Stimulated activated CD4-positive, alpha-beta T cell treated with anti-CD3 and anti-CD28 coated beads, Interleukin-1b, Interleukin-23, amount 100 ng/mL, for 1 hour (primary cell): ENCODE data around the gene YEATS4.

ENCODE experiments used
- DNase-seq, 2 donors: peaks; one replicate each; pipeline ENCODE4 v3.0.0-alpha.2; 2020; ENCODE audit warnings: low read depth in 2 of 2

Gene YEATS4

DNA sequence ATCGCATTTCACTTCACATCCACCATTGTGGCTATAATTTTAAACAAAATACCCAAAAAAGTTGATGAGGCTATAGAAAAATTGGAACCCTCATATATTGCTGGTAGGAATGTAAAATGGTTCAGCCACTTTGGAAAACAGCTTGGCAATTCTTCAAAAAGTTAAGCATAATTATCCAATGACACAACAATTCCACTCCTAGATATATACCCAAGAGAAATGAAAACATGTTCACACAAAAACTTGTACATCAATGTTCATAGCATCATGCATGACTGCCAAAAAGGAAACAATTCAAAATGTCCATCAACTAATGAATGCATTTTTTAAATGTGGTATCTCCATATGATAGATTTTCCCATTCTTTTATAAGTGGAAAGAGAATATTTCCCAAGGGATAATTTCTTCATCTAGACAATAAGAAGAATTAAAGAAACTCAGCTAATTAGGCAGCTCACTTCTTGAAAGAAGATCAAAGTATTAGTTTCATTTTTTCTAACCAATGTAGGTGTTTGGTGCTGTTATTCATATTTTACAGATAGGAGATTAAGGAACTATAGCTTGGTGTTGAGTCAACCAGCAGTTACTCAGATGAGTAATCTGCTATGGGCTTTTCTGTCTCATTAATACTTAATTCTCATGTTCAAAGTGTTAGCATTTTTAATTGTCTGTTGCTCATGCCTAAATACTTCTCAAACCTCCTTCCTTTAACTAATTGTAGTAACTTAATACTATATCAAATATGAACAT is 32.8 kb downstream of the YEATS4 start:
- DNase-seq: no peak

GRCh38 chr12:69396041-69396440 is 36.5 kb downstream of the YEATS4 start:
- no peak for DNase-seq

- no peak for DNase-seq
These were observed 37.4 kb downstream of the YEATS4 start for GRCh38 chr12:69396963-69397362.

DNA sequence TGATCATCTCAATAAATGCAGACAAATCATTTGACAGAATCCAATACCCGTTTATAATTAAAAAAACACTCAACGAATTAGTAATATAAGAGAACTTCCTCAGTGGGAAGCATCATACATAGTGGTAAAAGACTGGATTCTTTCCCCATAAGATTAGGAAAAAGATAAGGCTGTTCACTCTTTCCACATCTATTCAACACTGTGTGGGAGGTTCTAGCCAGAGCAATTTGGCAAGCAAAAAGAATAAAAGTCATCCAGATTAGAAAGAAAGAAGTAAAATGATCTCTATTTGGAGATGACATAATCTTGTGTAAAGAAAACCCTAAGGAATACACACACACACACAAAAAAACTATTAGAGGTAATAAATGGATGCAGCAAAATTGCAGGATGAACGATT is 38.4 kb downstream of the YEATS4 start:
- DNase-seq: no peak

- DNase-seq: no peak
These were observed 42.4 kb downstream of the YEATS4 start for GRCh38 chr12:69401940-69402339.

GRCh38 chr12:69404851-69405565 is 45.5 kb downstream of the YEATS4 start:
- no peak for DNase-seq

DNA sequence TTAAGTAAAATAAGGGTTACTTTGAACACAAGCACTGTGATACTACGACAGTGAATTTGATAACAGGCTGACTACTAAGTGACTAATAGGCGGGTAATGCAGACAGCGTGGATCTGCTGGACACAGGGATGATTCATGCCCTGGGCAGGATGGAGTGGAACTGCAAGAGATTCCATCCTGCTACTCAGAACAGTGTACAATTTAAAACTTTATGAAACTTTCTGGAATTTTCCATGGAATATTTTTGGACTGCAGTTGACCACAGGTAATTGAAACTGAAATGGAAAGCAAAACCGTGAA is 46.0 kb downstream of the YEATS4 start:
- DNase-seq: no peak

DNA sequence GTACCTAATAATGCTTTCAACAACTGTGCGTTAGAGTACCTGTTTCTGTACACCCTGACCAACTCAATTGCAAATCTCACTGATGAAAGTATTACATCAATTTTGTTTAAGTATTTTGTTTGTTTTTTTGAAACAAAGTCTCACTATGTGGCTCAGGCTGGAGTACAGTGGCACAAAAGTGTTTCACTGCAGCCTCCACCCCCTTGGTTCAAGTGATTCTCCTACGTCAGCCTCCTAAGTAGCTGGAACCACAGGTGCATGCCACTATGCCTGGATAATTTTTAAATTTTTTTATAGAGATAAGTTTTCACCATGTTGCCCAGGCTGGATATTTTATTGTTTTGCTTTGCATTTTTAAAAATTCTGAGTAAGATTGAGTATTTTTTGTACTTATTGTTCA is 46.7 kb downstream of the YEATS4 start:
- DNase-seq: no peak

GRCh38 chr12:69410571-69410970 is 51.0 kb downstream of the YEATS4 start:
- no peak for DNase-seq

GRCh38 chr12:69412655-69413054 is 53.1 kb downstream of the YEATS4 start:
- no peak for DNase-seq

DNA sequence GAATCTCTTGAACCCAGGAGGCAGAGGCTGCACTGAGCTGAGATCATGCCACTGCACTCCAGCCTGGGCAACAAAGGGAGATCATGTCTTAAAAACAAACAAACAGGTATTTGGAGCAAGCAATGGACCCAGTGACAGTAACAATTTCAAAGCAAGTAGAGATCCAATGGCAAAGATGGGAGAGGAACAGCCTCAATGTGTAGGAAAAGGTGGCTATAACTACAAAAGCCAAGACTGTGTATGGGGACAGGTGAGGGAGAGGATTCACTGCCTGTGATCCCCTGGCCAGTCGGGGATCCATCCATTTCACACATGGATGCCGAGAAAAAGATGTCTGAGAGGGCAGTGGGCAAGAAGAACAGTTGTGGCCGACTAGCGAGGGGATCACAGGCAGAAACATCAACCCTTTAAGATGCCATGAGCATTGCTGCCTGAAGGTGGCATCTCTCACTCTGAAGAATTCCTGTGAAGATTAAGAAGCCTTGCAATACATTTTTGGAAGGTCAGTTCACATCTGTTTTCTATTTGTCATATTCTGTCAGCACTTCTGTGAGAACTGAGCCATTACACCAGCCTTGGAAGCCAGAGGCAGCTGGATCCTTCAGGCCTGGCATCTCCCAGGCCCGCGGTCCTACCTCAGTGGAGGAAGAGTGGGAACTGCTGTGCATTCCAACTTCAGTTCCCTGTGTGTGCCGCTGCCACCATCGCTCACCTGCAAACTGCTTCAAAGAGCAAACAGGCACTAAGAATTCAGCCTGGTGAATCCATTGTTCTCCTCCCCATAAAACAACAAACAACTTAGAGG is 56.1 kb downstream of the YEATS4 start:
- DNase-seq: no peak

GRCh38 chr12:69417231-69417630 is 57.7 kb downstream of the YEATS4 start:
- no peak for DNase-seq

DNA sequence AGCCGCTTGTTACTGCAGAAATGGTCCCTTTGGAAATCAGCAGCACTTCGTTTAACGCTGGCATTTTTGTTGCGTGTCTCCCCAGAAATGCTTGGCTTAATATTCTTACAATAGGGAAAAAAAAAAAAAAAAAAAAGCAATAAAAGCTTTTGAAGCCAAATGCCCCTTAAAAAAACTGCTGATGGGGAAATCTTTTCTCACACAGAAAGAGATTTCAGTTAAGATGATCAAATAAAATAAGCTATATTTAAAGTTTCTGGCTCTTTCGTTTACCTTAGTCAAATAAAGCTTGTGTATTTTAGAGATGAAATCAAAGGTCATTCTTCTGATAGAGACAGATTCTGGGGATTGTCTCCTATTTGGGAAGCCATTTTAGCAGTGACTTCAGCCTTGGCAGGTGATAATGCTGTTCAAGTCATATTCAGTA is 58.2 kb downstream of the YEATS4 start:
- no peak for DNase-seq

- DNase-seq: no peak
These were observed 60.2 kb downstream of the YEATS4 start for GRCh38 chr12:69419701-69420100.

DNA sequence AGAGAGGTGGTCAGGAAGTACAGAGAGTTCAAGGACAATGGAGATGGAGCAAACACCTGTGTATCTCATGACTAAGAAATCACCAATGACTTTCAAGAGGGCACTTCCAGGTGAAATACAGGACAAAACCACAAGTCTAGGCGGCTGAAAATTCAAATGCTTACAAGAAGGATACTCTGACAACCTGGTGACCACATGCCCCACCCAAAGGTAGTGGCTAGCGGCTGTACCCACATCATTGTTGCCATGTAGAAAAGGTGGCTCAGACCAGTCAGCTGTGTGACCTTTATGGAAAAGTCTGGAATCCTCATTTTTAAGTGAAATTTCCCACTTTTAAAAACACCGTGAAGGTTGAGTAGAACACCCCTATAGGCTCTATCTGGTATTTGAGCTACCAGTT is 62.0 kb downstream of the YEATS4 start:
- DNase-seq: no peak

DNA sequence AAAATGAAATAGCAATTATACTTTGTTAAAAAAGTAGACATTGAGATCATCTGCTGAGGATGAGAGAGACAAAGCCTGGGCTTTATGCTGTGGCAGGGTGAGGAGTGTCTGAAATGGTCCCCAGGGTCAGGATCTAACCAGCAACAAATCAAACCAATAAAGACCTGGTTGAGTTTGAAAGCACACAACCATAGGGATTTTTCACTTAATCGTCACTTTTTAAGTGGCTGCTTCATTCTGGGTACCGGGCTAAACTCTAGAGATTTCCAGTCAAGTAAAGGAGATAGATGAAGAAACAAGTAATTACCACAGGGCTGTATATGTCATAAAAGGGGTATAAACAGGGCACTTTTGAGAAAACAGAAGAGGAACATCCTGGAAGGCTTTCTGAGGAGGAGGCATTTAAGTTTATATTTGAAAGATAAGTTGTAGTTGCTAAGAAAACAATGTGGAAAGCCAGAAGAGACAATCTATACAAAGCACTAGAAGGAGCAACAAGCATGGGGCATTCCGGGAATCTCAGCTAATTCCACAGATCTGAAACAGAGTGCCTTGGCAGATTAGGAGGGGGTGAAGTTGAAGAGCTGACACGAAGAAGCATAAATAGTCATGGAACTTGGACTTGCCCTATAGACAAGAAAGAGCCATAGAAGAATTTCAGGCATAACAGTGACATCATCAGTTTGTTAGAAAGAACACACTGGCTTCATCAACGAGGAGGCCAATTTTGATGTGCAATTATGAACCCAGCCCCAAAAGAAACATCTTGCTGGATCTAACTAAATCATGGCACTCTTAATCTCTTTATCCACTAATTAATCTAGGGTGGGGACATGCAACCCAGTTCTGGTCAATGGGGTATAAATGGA is 63.7 kb downstream of the YEATS4 start:
- DNase-seq: no peak

DNA sequence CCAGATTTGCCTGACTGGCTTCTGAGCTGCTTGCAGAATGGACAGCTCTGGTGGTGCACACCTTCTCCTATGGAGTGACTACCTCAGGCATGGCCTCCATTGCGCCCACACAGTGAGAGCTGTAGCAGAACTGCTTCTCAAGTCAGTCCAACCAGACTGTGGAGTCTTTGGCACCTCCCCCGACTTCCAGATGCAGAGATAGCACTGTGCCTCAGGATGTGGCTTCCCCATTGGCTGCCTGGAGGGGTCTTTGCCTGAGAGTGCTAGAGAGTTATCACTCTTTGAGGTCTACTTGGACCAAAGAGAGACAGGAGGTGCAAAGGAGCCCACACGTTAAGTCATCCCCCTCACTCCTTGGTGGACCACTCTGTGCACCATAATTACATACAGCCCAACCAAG is 65.9 kb downstream of the YEATS4 start:
- DNase-seq: no peak

DNA sequence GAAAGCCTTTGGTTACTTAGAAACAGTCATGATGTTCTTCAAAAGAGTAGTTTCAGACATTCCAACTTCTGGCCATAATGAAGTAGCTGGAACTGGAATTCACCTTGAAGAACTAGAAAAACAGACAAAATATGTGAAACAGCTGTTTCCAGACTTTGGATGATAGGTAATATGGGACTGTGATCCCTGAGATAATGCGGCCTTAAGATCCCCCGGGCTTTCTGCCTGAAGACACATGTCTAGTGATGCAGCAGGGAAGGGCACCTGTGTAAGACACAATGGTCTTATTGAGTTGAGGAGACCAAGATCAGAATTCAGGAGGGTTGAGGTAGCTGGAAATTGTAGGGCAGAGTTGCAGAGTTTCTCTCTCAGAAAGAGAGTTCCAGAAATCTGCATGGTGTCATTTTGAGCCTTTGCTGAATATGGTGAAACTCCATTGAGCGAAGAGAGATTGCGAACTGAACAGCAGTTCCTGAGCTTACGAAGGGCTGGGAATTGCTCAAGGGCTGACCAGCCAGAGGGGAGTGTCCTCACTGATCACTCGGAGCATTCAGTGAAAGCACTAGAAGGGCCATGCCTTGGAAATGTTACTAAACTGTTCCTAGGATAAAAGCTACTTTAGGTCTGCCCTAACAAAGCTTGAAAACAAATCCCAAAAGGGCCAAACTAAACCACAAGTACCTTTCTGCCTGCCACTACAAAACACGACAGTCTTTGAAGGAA is 69.0 kb downstream of the YEATS4 start:
- DNase-seq: no peak

DNA sequence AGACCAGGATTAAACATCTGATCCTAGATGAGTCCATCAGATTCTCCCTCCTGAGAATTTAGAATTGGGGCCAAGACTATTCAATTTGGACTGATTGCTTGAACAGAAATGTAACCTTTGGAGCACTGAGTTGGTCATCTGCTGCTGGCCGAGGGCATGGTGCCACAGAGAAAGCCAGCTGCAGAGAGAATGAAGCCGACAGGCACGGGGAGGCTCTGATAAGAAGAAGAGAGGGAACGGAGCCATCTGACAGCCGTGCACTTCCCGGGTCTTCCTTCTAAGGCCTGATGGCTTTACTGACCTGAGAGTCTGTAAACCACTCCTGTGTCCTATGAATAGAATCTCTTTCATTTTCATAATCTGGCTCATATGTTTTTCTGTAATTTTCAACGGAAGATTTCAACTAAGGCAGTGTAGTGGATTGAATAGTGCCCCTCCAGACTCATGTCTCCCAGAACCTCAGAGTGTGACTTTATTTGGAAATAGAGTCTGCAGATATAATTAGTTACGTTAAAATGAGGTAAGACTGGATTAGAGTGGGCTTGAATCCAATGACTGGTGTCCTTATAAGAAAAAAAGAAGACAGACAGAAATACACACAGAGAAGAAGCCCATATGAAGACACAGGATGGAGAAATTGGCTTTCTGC is 71.5 kb downstream of the YEATS4 start:
- DNase-seq: no peak

- DNase-seq: no peak
These were observed 72.2 kb downstream of the YEATS4 start for GRCh38 chr12:69431591-69432222.
